Measurements from ENCODE around the gene GNB3.

GNB3 gene

DNA sequence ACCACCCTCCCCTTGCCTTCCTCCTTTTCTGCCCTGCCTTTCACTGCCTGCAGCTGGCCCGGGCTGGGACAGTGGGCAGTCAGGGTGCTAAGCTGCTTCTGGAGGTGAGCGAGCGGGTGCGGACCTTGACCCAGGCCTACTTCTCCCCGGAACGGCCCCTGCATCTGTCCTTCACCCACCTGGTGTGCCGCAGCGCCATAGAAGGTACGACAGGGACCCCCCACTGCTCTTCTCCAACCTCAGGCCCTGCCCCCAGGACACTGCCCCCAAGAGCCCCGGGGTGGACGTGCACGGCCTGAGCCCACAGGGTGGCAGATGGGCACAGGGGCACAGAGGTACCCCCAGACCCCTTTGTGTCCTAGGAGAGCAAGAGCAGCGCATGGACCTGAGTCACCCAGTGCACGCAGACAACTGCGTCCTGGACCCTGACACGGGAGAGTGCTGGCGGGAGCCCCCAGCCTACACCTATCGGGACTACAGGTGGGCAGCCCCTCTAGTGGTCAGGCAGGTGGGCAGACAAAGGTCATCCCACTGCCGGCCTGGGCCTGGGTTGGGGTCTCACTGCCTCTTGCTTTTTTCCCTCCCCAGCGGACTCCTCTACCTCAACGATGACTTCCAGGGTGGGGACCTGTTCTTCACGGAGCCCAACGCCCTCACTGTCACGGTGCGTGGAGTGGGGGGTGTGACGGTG is 3.2 kb upstream of the GNB3 start:
- TF ChIP-seq, protein P1, sequence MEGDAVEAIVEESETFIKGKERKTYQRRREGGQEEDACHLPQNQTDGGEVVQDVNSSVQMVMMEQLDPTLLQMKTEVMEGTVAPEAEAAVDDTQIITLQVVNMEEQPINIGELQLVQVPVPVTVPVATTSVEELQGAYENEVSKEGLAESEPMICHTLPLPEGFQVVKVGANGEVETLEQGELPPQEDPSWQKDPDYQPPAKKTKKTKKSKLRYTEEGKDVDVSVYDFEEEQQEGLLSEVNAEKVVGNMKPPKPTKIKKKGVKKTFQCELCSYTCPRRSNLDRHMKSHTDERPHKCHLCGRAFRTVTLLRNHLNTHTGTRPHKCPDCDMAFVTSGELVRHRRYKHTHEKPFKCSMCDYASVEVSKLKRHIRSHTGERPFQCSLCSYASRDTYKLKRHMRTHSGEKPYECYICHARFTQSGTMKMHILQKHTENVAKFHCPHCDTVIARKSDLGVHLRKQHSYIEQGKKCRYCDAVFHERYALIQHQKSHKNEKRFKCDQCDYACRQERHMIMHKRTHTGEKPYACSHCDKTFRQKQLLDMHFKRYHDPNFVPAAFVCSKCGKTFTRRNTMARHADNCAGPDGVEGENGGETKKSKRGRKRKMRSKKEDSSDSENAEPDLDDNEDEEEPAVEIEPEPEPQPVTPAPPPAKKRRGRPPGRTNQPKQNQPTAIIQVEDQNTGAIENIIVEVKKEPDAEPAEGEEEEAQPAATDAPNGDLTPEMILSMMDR (IDR thresholded peaks at IDR 0.05; ENCODE audit: control insufficient read depth, extremely low read depth, insufficient read depth): no peak
- no peak for DNase-seq (ENCODE audit: low read depth)
- no peak overlapping the region for H3K4me3 ChIP-seq (ENCODE audit: low read depth, low read length)

DNA sequence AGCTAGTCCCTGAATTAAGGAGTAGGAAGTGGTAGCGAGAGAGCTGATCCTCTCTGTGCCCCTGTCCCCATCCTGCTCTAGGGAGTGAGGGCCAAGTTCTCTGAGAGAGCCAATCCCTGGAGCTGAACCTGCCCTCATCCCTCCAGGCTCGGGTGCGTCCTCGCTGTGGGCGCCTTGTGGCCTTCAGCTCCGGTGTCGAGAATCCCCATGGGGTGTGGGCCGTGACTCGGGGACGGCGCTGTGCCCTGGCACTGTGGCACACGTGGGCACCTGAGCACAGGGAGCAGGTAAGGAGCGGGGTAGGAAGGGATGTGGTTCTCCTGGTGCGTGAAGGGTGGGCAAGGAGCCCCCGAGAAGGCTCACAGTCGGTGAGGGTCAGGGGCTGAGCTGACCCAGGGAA is 1.9 kb upstream of the GNB3 start:
- TF ChIP-seq, protein P1 (IDR thresholded peaks at IDR 0.05; ENCODE audit: control insufficient read depth, extremely low read depth, insufficient read depth): no peak
- H3K4me3 ChIP-seq (ENCODE audit: low read depth, low read length): no peak overlapping the region
- no peak for DNase-seq (ENCODE audit: low read depth)

DNA sequence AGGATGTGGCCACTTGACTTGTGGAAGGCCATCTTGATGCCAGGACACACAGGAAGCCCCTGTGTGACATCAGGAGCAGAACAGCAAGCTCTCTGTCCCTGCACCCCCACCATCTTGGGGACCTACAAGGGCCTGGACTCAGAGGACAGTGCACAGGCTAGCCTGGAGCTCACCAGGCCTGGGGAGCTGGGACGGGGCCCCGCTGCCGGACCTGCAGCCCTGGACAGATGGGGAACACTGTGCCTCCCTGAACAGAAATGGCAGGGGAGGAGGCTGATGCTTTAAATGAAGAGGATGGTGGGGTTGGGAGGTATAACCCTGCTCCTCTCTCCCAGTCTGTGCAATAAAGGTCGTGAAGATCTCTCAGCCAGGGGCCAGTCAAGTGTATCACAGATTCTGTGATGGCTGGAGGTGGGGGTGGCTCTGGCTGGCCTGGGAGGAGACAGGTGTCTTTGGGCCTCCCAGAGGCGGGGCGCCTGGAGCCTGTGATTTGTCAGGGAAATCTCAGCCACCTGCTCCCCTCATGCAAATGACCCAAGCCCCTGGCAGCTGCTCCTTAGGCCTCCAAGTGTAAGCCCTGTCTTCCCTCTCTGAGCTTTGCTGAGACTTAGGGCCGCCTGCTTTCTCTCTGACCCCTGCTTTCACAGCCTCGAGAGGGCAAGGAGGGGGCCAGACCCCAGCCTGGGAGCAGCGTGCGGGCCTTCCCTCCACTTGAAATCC is 1.1 kb upstream of the GNB3 start:
- no peak overlapping the region for H3K4me3 ChIP-seq (ENCODE audit: low read depth, low read length)
- TF ChIP-seq, protein P1 (IDR thresholded peaks at IDR 0.05; ENCODE audit: control insufficient read depth, extremely low read depth, insufficient read depth): no peak
- no peak for DNase-seq (ENCODE audit: low read depth)

DNA sequence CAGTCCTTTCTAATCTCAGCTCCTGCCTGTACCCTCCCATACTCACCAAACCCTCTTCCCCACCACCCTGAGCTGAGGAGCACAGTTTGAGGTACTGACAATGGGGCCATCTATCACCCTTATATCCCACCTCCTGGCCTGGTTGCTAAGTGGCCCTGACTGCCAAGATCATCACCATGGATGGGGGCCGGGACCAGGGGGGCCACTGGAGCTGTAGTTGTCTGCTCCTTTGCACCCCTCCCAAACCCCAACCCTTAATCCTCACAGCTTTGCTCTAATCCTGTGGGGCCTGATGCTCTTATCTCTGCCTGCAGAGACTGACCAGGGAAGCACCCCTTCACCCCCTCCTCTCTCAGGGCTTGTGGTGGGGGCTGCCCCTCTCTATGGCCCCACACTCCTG is 395 bp upstream of the GNB3 start:
- DNase-seq (ENCODE audit: low read depth): no peak
- TF ChIP-seq, protein P1 (IDR thresholded peaks at IDR 0.05; ENCODE audit: control insufficient read depth, extremely low read depth, insufficient read depth): no peak
- no peak overlapping the region for H3K4me3 ChIP-seq (ENCODE audit: low read depth, low read length)

DNA sequence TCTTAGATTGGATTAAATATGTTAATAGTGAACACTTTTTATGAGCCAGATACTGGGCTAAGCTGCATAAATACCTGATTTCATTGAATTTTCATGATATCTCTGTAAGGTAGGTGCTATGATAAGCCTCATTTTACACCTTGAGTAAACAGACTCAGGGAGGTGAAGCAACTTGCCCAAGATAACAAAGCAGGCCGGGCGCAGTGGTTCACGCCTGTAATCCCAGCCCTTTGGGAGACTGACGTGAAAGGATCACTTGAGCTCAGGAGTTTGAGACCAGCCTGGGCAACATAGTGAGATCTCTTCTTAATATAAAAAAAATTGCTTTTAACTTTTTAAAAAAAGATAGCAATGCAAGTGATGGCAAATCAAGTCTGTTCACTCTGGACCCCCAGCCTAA is 1.4 kb downstream of the GNB3 start:
- TF ChIP-seq, protein P1 (IDR thresholded peaks at IDR 0.05; ENCODE audit: control insufficient read depth, extremely low read depth, insufficient read depth): no peak
- H3K4me3 ChIP-seq (ENCODE audit: low read depth, low read length): no peak overlapping the region
- DNase-seq (ENCODE audit: low read depth): no peak

DNA sequence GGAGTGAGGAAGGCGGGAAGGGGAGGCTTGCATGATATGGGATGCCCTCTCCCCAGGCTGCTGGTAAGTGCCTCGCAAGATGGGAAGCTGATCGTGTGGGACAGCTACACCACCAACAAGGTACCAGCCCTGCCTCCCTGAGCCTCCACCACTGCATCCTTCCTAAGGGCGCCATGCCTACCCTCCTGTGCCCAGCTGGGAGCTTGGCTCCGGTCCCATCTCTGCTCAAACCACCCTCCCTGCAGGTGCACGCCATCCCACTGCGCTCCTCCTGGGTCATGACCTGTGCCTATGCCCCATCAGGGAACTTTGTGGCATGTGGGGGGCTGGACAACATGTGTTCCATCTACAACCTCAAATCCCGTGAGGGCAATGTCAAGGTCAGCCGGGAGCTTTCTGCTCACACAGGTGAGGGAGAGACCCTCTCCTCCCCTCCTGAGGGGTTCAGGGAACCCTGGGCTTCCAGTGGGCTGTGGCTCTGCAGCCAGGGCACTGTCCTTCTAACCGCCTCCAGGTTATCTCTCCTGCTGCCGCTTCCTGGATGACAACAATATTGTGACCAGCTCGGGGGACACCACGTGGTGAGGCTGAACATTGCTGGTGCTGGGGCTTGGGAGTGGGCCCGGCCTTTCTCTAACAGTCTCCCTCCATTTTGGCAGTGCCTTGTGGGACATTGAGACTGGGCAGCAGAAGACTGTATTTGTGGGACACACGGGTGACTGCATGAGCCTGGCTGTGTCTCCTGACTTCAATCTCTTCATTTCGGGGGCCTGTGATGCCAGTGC is 2.6 kb downstream of the GNB3 start:
- no peak overlapping the region for H3K4me3 ChIP-seq (ENCODE audit: low read depth, low read length)
- DNase-seq (ENCODE audit: low read depth): no peak
- TF ChIP-seq, protein P1 (IDR thresholded peaks at IDR 0.05; ENCODE audit: control insufficient read depth, extremely low read depth, insufficient read depth): no peak
